Hepatocyte (in vitro differentiated cells): Measurements from ENCODE around the gene PCED1A.

ENCODE experiments used
- CTCF ChIP-seq: fragments of 200-600 bp; sonication (generic); IDR thresholded peaks from 2 replicates; pipeline ENCODE4 v1.5.1; 2016; ENCODE audit warnings: antibody characterized with exemption, mild to moderate bottlenecking; ENCODE audit not compliant: poor library complexity
- EZH2 ChIP-seq: fragments of 200-600 bp; sonication (generic); IDR thresholded peaks from 2 replicates; pipeline ENCODE4 v1.6.1; 2016; ENCODE audit warnings: antibody characterized with exemption, mild to moderate bottlenecking, borderline replicate concordance

GRCh38 chr20:2815242-2815900, 25.1 kb downstream of the PCED1A start:
- TF ChIP-seq CTCF (no peak), EZH2 (no peak)
